ENCODE data around the gene RIPOR1.

GRCh38 chr16:67537270-67537635 lies 8.6 kb downstream of the RIPOR1 start:
- TF ChIP-seq CTCF (IDR thresholded peaks at IDR 0.05; ENCODE audit: low read length) (no peak), EZH2 (IDR thresholded peaks at IDR 0.05; ENCODE audit: borderline replicate concordance, low read length) (no peak)
